Esophagus muscularis mucosa (tissue), 4 donors: Measurements from ENCODE around the gene CTRB2.

ENCODE experiments used
- CTCF ChIP-seq, 3 experiments: fragments of 200-600 bp in 2 of 3; fragments of 450-650 bp in 1 of 3; sonication (generic) in 2 of 3; IDR thresholded peaks; one replicate each; pipeline ENCODE4 v1.5.1; 2017 to 2019; ENCODE audit warnings: antibody characterized with exemption in 3 of 3, mild to moderate bottlenecking in 2 of 3, moderate library complexity in 1 of 3
- EP300 ChIP-seq: sonication (generic); formaldehyde crosslinking; IDR thresholded peaks from one replicate; pipeline ENCODE4 v1.6.1; 2017; ENCODE audit warnings: antibody characterized with exemption
- POLR2A ChIP-seq: fragments of 450-650 bp; IDR thresholded peaks from one replicate; pipeline ENCODE4 v1.6.1; 2017; ENCODE audit warnings: antibody characterized with exemption, moderate library complexity, mild to moderate bottlenecking, low read depth
- POLR2AphosphoS5 ChIP-seq, 2 donors: sonication (generic); formaldehyde crosslinking; IDR thresholded peaks; one replicate each; pipeline ENCODE4 v1.6.1; 2017; ENCODE audit warnings: antibody characterized with exemption in 2 of 2

GRCh38 chr16:75238132-75238852, 31.3 kb upstream of the CTRB2 start:
- peak in 1 of 3 experiments; percentile 17 for TF ChIP-seq CTCF (IDR thresholded peaks at IDR 0.05)
- TF ChIP-seq POLR2A: no peak
- TF ChIP-seq EP300: no peak
- peak; percentile 76 to 83 for TF ChIP-seq POLR2AphosphoS5 (IDR thresholded peaks at IDR 0.05)
